Breast epithelium (tissue), 4 donors: Measurements from ENCODE around the gene GRPEL1. TPM values are rescaled to one million over a fixed set of nuclear protein-coding genes. Genes with fewer than 3 reads are reported as not detected.

Experiments used
- DNase-seq, 2 donors: peaks; one replicate each; pipeline ENCODE4 v3.0.0-alpha.2; 2019; ENCODE audit warnings: low spot score in 2 of 2
- H3K27ac ChIP-seq, 2 donors: fragments of 200-600 bp; sonication (generic) in 1 of 2; one replicate each; pipeline ENCODE4 v1.5.1; 2016 to 2019; ENCODE audit warnings: mild to moderate bottlenecking in 1 of 2
- H3K27me3 ChIP-seq, 2 donors: fragments of 200-600 bp; sonication (generic) in 1 of 2; one replicate each; pipeline versions ENCODE4 v1.5.1 to v1.6.0; 2017 to 2019; ENCODE audit warnings: control low read depth in 1 of 2, mild to moderate bottlenecking in 1 of 2
- H3K36me3 ChIP-seq: fragments of 200-600 bp; one replicate; pipeline ENCODE4 v1.5.1; 2019
- H3K4me1 ChIP-seq, 2 donors: fragments of 200-600 bp; sonication (generic); one replicate each; pipeline ENCODE4 v1.5.1; 2016 to 2019; ENCODE audit warnings: control low read depth in 1 of 2
- H3K4me3 ChIP-seq, 3 donors: fragments of 200-600 bp; sonication (generic); 1 replicate in 2 of 3; 2 replicates in 1 of 3; pipeline ENCODE4 v1.5.1; 2016 to 2019; ENCODE audit warnings: mild to moderate bottlenecking in 3 of 3, moderate library complexity in 2 of 3
- H3K9me3 ChIP-seq, 2 donors: fragments of 200-600 bp; sonication (generic) in 1 of 2; one replicate each; pipeline ENCODE4 v1.5.1; 2016 to 2019; ENCODE audit warnings: control low read depth in 1 of 2
- POLR2A ChIP-seq: fragments of 450-650 bp; IDR thresholded peaks from one replicate; pipeline ENCODE4 v1.6.1; 2016; ENCODE audit warnings: antibody characterized with exemption, mild to moderate bottlenecking, moderate library complexity
- POLR2AphosphoS5 ChIP-seq, 3 donors: sonication (generic); formaldehyde crosslinking; IDR thresholded peaks; one replicate each; pipeline ENCODE4 v1.6.1; 2017; ENCODE audit warnings: antibody characterized with exemption in 3 of 3
- intact Hi-C: fragments of 100-400 bp; cut with DNase I; formaldehyde crosslinking; loops from one replicate; pipeline ENCODE4 v1.15.1; 2023; ENCODE audit warnings: low total_unique reads
- total RNA-seq, 3 donors: library from RNA; depleted of rRNA; stranded (reverse); fragments of >200 nt; gene quantifications; one replicate each; pipeline ENCODE4 v1.1.0, GENCODE V29; 2016
- TF ChIP-seq, protein P1 (sequence below), 3 donors: fragments of 450-650 bp; IDR thresholded peaks; one replicate each; pipeline ENCODE4 v1.5.1; 2016 to 2017; ENCODE audit warnings: antibody characterized with exemption in 3 of 3, mild to moderate bottlenecking in 3 of 3, moderate library complexity in 3 of 3

Gene GRPEL1
- total RNA-seq, 3 donors from 2014 or later, result 20.2 to 24.1 (median 22.6) TPM

GRCh38 chr4:7019367-7019766, 48.5 kb downstream of the GRPEL1 start:
- no peak overlapping the region for H3K27ac ChIP-seq
- no peaks in the 10 kb centered on the region for H3K27me3 ChIP-seq
- no peak overlapping the region for H3K4me3 ChIP-seq
- DNase-seq, result no peak
- no peaks in the 10 kb centered on the region for H3K9me3 ChIP-seq
- peaks cover 3% of the 10 kb centered on the region for H3K36me3 ChIP-seq
- no peaks in the 10 kb centered on the region for H3K4me1 ChIP-seq
- intact Hi-C loops, result no loop called here
- TF ChIP-seq POLR2A (no peak), POLR2AphosphoS5 (IDR thresholded peaks at IDR 0.05) (no peak)
- TF ChIP-seq, protein P1, sequence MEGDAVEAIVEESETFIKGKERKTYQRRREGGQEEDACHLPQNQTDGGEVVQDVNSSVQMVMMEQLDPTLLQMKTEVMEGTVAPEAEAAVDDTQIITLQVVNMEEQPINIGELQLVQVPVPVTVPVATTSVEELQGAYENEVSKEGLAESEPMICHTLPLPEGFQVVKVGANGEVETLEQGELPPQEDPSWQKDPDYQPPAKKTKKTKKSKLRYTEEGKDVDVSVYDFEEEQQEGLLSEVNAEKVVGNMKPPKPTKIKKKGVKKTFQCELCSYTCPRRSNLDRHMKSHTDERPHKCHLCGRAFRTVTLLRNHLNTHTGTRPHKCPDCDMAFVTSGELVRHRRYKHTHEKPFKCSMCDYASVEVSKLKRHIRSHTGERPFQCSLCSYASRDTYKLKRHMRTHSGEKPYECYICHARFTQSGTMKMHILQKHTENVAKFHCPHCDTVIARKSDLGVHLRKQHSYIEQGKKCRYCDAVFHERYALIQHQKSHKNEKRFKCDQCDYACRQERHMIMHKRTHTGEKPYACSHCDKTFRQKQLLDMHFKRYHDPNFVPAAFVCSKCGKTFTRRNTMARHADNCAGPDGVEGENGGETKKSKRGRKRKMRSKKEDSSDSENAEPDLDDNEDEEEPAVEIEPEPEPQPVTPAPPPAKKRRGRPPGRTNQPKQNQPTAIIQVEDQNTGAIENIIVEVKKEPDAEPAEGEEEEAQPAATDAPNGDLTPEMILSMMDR (IDR thresholded peaks at IDR 0.05), result no peak

GRCh38 chr4:7018281-7018680, 49.6 kb downstream of the GRPEL1 start:
- TF ChIP-seq POLR2A (no peak), POLR2AphosphoS5 (IDR thresholded peaks at IDR 0.05) (no peak)
- TF ChIP-seq, protein P1 (IDR thresholded peaks at IDR 0.05), result no peak
- Histone ChIP-seq H3K4me1 (no peaks in the 10 kb centered on the region), H3K27ac (no peak overlapping the region), H3K4me3 (no peak overlapping the region), H3K9me3 (no peaks in the 10 kb centered on the region), H3K27me3 (no peaks in the 10 kb centered on the region), H3K36me3 (peaks cover 5% of the 10 kb centered on the region)
- intact Hi-C loops, result no loop called here
- no peak for DNase-seq

- Histone ChIP-seq H3K27ac (no peak overlapping the region), H3K36me3 (peaks cover 5% of the 10 kb centered on the region), H3K27me3 (no peaks in the 10 kb centered on the region), H3K9me3 (no peaks in the 10 kb centered on the region), H3K4me1 (no peaks in the 10 kb centered on the region), H3K4me3 (no peak overlapping the region)
- TF ChIP-seq, protein P1 (IDR thresholded peaks at IDR 0.05), result no peak
- TF ChIP-seq POLR2A (no peak), POLR2AphosphoS5 (IDR thresholded peaks at IDR 0.05) (no peak)
- no peak for DNase-seq
- intact Hi-C loops, result no loop called here
These were observed 50.3 kb downstream of the GRPEL1 start for GRCh38 chr4:7017446-7018048.

GRCh38 chr4:7016512-7016911, 51.4 kb downstream of the GRPEL1 start:
- H3K4me1 ChIP-seq, result no peaks in the 10 kb centered on the region
- no peak overlapping the region for H3K4me3 ChIP-seq
- H3K36me3 ChIP-seq, result peaks cover 5% of the 10 kb centered on the region
- H3K27me3 ChIP-seq, result no peaks in the 10 kb centered on the region
- H3K27ac ChIP-seq, result no peak overlapping the region
- intact Hi-C loops, result no loop called here
- no peak for DNase-seq
- no peaks in the 10 kb centered on the region for H3K9me3 ChIP-seq
- TF ChIP-seq, protein P1 (IDR thresholded peaks at IDR 0.05), result no peak
- TF ChIP-seq POLR2A (no peak), POLR2AphosphoS5 (IDR thresholded peaks at IDR 0.05) (no peak)

DNA sequence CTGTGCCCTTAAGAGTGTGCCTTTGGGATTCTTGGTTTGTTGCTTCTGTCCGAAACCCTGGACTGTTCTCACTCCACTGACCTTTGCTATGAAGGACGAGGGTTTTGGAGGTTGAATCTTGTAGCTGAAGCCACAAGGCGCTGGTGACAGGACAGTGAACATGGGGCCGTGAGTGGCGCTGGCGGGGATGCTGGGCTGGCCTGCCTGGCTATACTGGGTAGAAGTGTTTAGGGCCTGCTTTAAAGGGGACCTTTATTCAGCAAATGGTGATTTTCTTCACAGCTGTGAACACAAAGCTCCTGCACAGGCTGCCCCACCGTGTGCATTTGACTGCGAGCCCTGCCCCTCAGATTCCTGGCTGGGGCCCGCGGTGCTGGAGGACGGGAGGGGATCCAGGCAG, 51.8 kb downstream of the GRPEL1 start:
- Histone ChIP-seq H3K27me3 (no peaks in the 10 kb centered on the region), H3K36me3 (peaks cover 5% of the 10 kb centered on the region), H3K27ac (no peak overlapping the region), H3K9me3 (no peaks in the 10 kb centered on the region), H3K4me1 (no peaks in the 10 kb centered on the region), H3K4me3 (no peak overlapping the region)
- intact Hi-C loops, result no loop called here
- TF ChIP-seq, protein P1 (IDR thresholded peaks at IDR 0.05), result no peak
- TF ChIP-seq POLR2AphosphoS5 (IDR thresholded peaks at IDR 0.05) (no peak), POLR2A (no peak)
- no peak for DNase-seq
